GM18858 (cell line): ENCODE data around the gene SPATA31A1.
"Not testable (repeated sequence)": the region's sequence is repeated elsewhere in the genome, so short reads cannot be mapped to it uniquely, and the experiment has no call there.

Source experiments
- ATAC-seq: cut with Tn5 transposase; IDR thresholded peaks from one replicate; pipeline ENCODE4 v1.9.1; 2021; ENCODE audit not compliant: unreplicated experiment

The SPATA31A1 gene

GRCh38 chr9:39355369-39355768, at the start of gene SPATA31A1:
TSS of gene SPATA31A1 (plus strand) at chr9:39355669. CDS start at chr9:39355731, 62 bp downstream.
- ATAC-seq: not testable (repeated sequence)

GRCh38 chr9:39407261-39408204, 52.1 kb downstream of the SPATA31A1 start:
- not testable (repeated sequence) for ATAC-seq

DNA sequence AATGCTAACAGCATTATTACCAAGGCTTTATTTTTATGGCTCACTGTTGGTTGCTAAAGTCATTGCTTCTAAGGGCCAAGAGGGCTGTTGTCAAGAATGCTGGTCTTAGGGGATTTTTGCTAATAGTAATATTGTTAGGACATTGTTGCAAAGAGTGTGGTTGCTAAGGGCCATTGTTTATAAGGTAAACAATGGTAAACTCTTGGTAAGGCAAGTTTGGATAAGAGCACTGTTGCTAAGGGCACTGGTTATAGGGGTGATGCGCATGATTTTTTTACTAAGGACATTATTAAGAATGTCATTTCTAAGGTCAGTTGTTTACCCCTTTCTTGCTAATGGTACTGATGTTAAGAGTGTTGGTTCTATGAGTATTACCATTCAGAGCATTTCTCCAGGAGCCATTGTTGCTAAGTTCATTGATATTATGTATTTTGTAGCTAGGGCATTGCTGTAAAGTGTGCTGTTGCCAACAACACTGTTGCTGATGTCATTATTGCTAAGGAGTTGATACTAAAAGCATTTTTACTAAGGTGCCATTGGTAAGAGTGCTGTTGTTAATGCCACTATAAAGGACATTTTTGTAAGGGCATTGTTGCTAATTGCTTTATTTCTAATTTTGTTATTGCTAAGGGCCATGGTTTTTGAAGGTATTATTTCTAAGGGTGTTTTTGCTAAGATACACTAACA, 55.9 kb downstream of the SPATA31A1 start:
- not testable (repeated sequence) for ATAC-seq
